Measurements from ENCODE around the gene RNF128.

- TF ChIP-seq CTCF (IDR thresholded peaks at IDR 0.05) (no peak), POLR2A (IDR thresholded peaks at IDR 0.05) (no peak)
Observed at GRCh38 chrX:106731590-106731989, 5.1 kb downstream of the RNF128 start.
